ENCODE data around the gene EMX2. TPM values are rescaled to one million over a fixed set of nuclear protein-coding genes. Genes with fewer than 3 reads are reported as not detected.
A peak's percentile ranks its signal among the peaks of the same experiment; 100 is the strongest.
"Not testable (repeated sequence)": the region's sequence is repeated elsewhere in the genome, so short reads cannot be mapped to it uniquely, and the experiment has no call there.

Gene EMX2
- polyA plus RNA-seq, 3 donors, result not detected

DNA sequence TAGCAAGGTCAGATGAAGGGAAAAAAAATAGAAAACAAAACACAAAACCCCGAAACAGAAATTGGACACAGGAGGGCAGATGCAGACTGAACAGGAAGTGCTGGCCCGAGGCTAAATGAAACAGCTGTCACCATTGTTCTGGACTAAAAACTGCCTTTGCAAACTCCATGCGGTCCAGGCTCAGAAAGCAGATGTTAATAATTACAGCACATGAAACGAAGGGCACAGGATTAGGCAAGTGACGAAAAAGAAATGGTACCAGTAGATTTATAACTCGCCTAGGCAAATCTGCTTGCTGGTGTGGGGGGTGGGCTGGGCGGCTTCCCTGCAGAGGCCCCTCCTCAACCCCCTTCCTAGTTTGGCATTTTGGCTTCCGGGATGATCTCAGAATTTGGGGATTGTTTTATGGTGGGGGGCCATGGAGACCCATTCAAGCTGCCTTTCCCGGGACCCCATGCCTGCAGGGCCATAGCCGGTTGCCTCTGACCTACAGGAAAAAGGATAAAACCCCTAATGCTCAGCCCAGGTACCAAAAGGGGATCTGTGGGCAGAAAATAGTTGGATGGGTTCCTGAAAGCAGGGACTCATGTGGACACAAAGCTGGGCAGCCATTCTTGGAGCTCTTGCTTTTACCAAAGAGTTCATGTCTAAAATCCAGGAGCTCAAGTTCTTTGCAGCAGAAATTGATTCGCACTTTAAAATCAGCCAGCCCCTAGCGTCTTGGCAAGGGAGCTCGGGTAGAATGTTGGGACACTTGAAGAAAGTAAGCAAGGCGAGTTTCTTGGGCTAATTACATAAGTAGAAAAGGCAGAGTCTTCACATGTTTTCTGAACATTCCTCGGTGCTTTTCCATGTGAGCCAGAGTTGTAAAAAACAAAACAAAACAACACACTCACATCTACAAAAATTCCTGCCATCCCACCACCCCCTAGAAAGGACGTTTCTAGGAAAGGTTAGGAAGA lies 39.0 kb upstream of the EMX2 start:
- intact Hi-C loops (cut with micrococcal nuclease), result no loop called here
- Mint-ChIP-seq H3K27ac (no peak overlapping the region), H3K27me3 (ENCODE audit: low read depth in 3 of 3) (peaks cover 12 to 33% (median 27%) of the 10 kb centered on the region in 3 donors), H3K4me3 (peak overlapping the region in 1 of 2 donors; percentile 59), H3K4me1 (no peaks in the 10 kb centered on the region), H3K36me3 (no peaks in the 10 kb centered on the region), H3K9me3 (no peaks in the 10 kb centered on the region)
- H3K27me3 ChIP-seq (ENCODE audit: control insufficient read depth in 2 of 2, insufficient read depth in 2 of 2, low read length in 2 of 2), result peaks cover 2 to 11% of the 10 kb centered on the region in 2 donors
- WGBS (ENCODE audit: insufficient coverage), result 41% methylated on average over 8 of the region's 16 CpGs
- DNase-seq, result no peak
- TF ChIP-seq, protein P1, sequence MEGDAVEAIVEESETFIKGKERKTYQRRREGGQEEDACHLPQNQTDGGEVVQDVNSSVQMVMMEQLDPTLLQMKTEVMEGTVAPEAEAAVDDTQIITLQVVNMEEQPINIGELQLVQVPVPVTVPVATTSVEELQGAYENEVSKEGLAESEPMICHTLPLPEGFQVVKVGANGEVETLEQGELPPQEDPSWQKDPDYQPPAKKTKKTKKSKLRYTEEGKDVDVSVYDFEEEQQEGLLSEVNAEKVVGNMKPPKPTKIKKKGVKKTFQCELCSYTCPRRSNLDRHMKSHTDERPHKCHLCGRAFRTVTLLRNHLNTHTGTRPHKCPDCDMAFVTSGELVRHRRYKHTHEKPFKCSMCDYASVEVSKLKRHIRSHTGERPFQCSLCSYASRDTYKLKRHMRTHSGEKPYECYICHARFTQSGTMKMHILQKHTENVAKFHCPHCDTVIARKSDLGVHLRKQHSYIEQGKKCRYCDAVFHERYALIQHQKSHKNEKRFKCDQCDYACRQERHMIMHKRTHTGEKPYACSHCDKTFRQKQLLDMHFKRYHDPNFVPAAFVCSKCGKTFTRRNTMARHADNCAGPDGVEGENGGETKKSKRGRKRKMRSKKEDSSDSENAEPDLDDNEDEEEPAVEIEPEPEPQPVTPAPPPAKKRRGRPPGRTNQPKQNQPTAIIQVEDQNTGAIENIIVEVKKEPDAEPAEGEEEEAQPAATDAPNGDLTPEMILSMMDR (IDR thresholded peaks at IDR 0.05), result no peak
- H3K9me3 ChIP-seq (replicated peaks in 1 of 2; ENCODE audit: control insufficient read depth in 1 of 2, insufficient read depth in 1 of 2, low read length in 2 of 2), result no peaks in the 10 kb centered on the region
- no peaks in the 10 kb centered on the region for H3K79me2 ChIP-seq (ENCODE audit: insufficient read depth, low read length)
- H3K9ac ChIP-seq (ENCODE audit: insufficient read depth, low read length, poor library complexity, severe bottlenecking), result no peak overlapping the region
- no peak overlapping the region for H3K27ac ChIP-seq (ENCODE audit: low read depth in 1 of 2, low read length in 2 of 2)
- no peaks in the 10 kb centered on the region for H3K36me3 ChIP-seq (replicated peaks in 1 of 2; ENCODE audit: control insufficient read depth in 1 of 2, insufficient read depth in 2 of 2, low read length in 2 of 2)
- H2AFZ ChIP-seq (ENCODE audit: insufficient read depth, low read depth, low read length, poor library complexity, severe bottlenecking), result no peak overlapping the region
- no peaks in the 10 kb centered on the region for H3K4me1 ChIP-seq (ENCODE audit: control insufficient read depth in 1 of 2, insufficient read depth in 2 of 2, low read length in 2 of 2)
- no peaks in the 10 kb centered on the region for H4K20me1 ChIP-seq (ENCODE audit: insufficient read depth, low read length)
- no peak overlapping the region for H3K4me2 ChIP-seq (replicated peaks; ENCODE audit: extremely low read depth, low read length, poor library complexity, severe bottlenecking)
- H3K4me3 ChIP-seq (replicated peaks in 1 of 3; ENCODE audit: low read depth in 2 of 3, low read length in 3 of 3), result no peak overlapping the region

DNA sequence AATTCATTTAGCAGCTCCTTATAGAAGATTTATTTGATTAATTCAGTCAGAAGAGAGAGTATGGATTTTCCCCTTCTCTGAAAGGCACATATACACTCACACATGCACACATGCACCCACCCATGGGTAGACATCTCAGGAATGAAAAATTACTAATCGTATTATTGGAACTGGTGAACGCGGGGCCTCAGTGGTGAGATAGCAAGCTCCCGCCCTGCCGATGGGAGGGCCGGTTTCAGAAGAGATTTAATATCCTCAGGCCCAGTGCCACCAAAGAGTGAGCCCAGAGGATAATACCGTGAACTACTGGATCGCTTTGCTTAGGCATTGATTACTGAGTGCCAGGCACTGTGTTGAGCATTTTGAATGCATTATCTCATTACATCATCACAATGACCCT lies 38.0 kb upstream of the EMX2 start:
- peaks cover 12 to 32% (median 27%) of the 10 kb centered on the region in 3 donors for H3K27me3 Mint-ChIP-seq (ENCODE audit: low read depth in 3 of 3)
- no peaks in the 10 kb centered on the region for H3K36me3 Mint-ChIP-seq
- no peak overlapping the region for H2AFZ ChIP-seq (ENCODE audit: insufficient read depth, low read depth, low read length, poor library complexity, severe bottlenecking)
- no peaks in the 10 kb centered on the region for H3K36me3 ChIP-seq (replicated peaks in 1 of 2; ENCODE audit: control insufficient read depth in 1 of 2, insufficient read depth in 2 of 2, low read length in 2 of 2)
- H3K9me3 Mint-ChIP-seq, result no peaks in the 10 kb centered on the region
- WGBS (ENCODE audit: insufficient coverage), result 94% methylated on average over 8 of the region's 8 CpGs
- H3K4me2 ChIP-seq (replicated peaks; ENCODE audit: extremely low read depth, low read length, poor library complexity, severe bottlenecking), result no peak overlapping the region
- H3K79me2 ChIP-seq (ENCODE audit: insufficient read depth, low read length), result no peaks in the 10 kb centered on the region
- H3K27ac ChIP-seq (ENCODE audit: low read depth in 1 of 2, low read length in 2 of 2), result no peak overlapping the region
- H3K4me3 ChIP-seq (replicated peaks in 1 of 3; ENCODE audit: low read depth in 2 of 3, low read length in 3 of 3), result no peak overlapping the region
- intact Hi-C loops (cut with micrococcal nuclease), result no loop called here
- H3K4me3 Mint-ChIP-seq, result no peak overlapping the region
- no peaks in the 10 kb centered on the region for H3K4me1 Mint-ChIP-seq
- TF ChIP-seq, protein P1 (IDR thresholded peaks at IDR 0.05), result no peak
- no peak for DNase-seq
- no peaks in the 10 kb centered on the region for H3K4me1 ChIP-seq (ENCODE audit: control insufficient read depth in 1 of 2, insufficient read depth in 2 of 2, low read length in 2 of 2)
- no peak overlapping the region for H3K9ac ChIP-seq (ENCODE audit: insufficient read depth, low read length, poor library complexity, severe bottlenecking)
- no peak overlapping the region for H3K27ac Mint-ChIP-seq
- no peaks in the 10 kb centered on the region for H4K20me1 ChIP-seq (ENCODE audit: insufficient read depth, low read length)
- peaks cover 4 to 11% of the 10 kb centered on the region in 2 donors for H3K27me3 ChIP-seq (ENCODE audit: control insufficient read depth in 2 of 2, insufficient read depth in 2 of 2, low read length in 2 of 2)
- no peaks in the 10 kb centered on the region for H3K9me3 ChIP-seq (replicated peaks in 1 of 2; ENCODE audit: control insufficient read depth in 1 of 2, insufficient read depth in 1 of 2, low read length in 2 of 2)

DNA sequence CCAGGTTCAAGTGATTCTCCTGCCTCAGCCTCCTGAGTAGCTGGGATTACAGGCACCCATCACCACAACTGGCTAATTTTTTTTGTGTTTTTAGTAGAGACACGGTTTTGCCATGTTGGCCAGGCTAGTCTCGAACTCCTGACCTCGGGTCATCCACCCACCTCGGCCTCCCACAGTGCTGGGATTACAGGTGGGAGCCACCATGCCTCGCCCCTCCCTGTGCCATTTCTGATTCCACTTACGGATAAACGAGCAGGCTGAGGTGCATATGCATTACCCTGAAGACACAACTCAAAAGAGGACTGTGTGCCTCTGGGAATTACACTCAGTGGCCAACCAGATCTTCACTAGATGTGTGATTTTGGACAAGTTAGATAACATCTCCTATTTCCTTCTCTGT lies 35.5 kb upstream of the EMX2 start:
- H3K27me3 Mint-ChIP-seq (ENCODE audit: low read depth in 3 of 3), result peaks cover 18 to 35% (median 33%) of the 10 kb centered on the region in 3 donors
- H3K36me3 ChIP-seq (replicated peaks in 1 of 2; ENCODE audit: control insufficient read depth in 1 of 2, insufficient read depth in 2 of 2, low read length in 2 of 2); H2AFZ ChIP-seq (ENCODE audit: insufficient read depth, low read depth, low read length, poor library complexity, severe bottlenecking); H3K4me2 ChIP-seq (replicated peaks; ENCODE audit: extremely low read depth, low read length, poor library complexity, severe bottlenecking); H3K9ac ChIP-seq (ENCODE audit: insufficient read depth, low read length, poor library complexity, severe bottlenecking); H3K4me1 Mint-ChIP-seq; H3K4me3 Mint-ChIP-seq; H3K27ac Mint-ChIP-seq; H3K9me3 ChIP-seq (replicated peaks in 1 of 2; ENCODE audit: control insufficient read depth in 1 of 2, insufficient read depth in 1 of 2, low read length in 2 of 2); H3K4me3 ChIP-seq (replicated peaks in 1 of 3; ENCODE audit: low read depth in 2 of 3, low read length in 3 of 3); H3K4me1 ChIP-seq (ENCODE audit: control insufficient read depth in 1 of 2, insufficient read depth in 2 of 2, low read length in 2 of 2); H3K79me2 ChIP-seq (ENCODE audit: insufficient read depth, low read length); H3K9me3 Mint-ChIP-seq; H3K27ac ChIP-seq (ENCODE audit: low read depth in 1 of 2, low read length in 2 of 2); DNase-seq; H4K20me1 ChIP-seq (ENCODE audit: insufficient read depth, low read length); H3K36me3 Mint-ChIP-seq; intact Hi-C loops (cut with micrococcal nuclease): not testable (repeated sequence)
- 95% methylated on average over 4 of the region's 7 CpGs for WGBS (ENCODE audit: insufficient coverage)
- peaks cover 4 to 15% of the 10 kb centered on the region in 2 donors for H3K27me3 ChIP-seq (ENCODE audit: control insufficient read depth in 2 of 2, insufficient read depth in 2 of 2, low read length in 2 of 2)

All from CD14-positive monocyte (primary cell).